GM10266 (cell line): ENCODE measurements around the gene EEF2K.

Source experiments
- DNase-seq: peaks from one replicate; pipeline ENCODE4 v3.0.0; 2012; ENCODE audit errors: extremely low spot score
- CTCF ChIP-seq: IDR thresholded peaks from 2 replicates; pipeline ENCODE4 v1.5.1; 2012; ENCODE audit warnings: mild to moderate bottlenecking, low read depth; ENCODE audit not compliant: control insufficient read depth, insufficient read depth; ENCODE audit errors: missing control alignments

Gene EEF2K

GRCh38 chr16:22335668-22336246 lies 129.7 kb downstream of the EEF2K start:
- no peak for DNase-seq
- no peak for TF ChIP-seq CTCF

GRCh38 chr16:22336581-22336980 lies 130.5 kb downstream of the EEF2K start:
- TF ChIP-seq CTCF: no peak
- DNase-seq: no peak

GRCh38 chr16:22337045-22337444 lies 131.0 kb downstream of the EEF2K start:
- no peak for DNase-seq
- TF ChIP-seq CTCF: no peak

- no peak for TF ChIP-seq CTCF
- no peak for DNase-seq
These were observed 132.0 kb downstream of the EEF2K start for GRCh38 chr16:22337849-22338635.
